HG03469 (cell line): ENCODE measurements around the gene FBXL5.

Source experiments
- ATAC-seq: cut with Tn5 transposase; IDR thresholded peaks from one replicate; pipeline ENCODE4 v1.9.1; 2021; ENCODE audit warnings: mild to moderate bottlenecking, moderate library complexity, moderate number of reproducible peaks; ENCODE audit not compliant: unreplicated experiment

FBXL5 gene

DNA sequence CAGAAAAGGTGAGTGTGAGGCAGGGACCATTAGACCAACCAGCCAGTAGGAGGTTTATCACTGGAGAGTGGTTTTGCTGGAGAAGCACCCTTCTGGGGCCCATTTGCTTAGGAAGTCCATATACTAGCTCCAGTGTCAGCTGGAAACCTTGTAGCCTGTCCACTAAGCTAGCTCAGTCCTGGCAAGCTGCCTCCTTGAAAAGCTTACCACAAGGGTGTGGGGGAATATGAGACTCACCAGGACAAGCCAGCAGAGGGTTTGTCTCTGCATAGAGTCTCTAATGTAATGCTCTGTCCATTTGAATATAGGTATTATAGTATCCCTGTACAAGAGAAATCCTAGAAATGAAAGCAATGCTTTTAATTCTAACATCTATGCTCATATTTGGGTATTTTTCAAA, 86.3 kb downstream of the FBXL5 start:
- no peak for ATAC-seq

DNA sequence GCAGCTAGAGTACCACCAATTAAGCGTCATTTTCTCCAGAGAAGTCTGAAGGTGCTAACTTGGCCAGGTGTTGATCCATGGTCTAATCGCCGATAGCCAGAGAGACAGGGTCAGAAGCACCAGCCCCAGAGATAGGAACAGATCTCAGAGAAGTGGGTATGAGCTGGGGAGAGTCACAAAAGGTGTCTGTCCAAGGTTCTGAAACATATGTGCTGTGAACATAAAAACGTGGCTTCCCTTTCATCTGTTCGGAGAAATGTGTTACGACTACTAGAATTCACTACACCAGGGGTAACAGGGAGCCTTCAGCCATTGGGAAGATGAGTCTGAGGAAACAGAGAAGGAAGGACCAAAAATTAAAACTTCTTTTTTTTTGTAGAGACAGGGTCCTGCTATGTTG, 91.3 kb downstream of the FBXL5 start:
- no peak for ATAC-seq

DNA sequence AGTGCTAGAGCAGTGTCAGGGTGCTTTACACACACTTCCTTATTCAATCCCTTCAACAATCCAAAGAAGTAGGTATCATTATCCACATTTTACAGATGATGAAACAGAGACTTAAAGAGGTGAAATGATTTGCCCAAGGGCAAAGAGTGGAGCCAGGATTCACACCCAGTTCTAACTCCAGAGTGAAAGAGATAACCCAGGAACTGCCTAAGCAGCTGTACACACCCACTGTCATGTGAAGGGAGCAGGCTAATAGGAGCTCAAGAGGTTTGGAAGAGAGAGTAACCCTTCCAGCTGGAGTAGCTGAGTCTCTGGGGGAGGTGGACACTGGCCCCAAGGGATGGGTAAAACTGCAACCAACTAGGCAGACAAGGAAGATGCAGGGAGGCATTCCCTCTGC, 92.5 kb downstream of the FBXL5 start:
- ATAC-seq = no peak

DNA sequence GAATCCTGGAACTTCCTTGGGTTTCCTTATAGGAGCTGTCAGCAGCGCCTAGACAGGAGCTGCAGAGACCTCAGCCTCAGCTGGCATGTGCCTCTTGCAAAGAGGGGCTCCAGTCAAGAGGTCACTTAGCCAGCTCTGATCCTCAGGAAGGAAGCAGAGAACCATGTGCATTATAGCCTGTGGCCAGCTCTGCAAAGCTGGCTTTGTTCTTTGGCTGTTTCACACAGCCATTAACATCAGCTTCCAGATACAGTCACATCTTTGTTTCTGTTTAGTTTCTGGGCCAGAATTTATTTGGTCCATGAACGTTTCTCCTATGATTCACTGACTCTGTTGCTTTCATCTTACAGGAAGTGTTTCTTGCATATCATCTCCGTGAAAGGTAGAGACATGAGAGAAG, 93.0 kb downstream of the FBXL5 start:
- ATAC-seq = no peak

DNA sequence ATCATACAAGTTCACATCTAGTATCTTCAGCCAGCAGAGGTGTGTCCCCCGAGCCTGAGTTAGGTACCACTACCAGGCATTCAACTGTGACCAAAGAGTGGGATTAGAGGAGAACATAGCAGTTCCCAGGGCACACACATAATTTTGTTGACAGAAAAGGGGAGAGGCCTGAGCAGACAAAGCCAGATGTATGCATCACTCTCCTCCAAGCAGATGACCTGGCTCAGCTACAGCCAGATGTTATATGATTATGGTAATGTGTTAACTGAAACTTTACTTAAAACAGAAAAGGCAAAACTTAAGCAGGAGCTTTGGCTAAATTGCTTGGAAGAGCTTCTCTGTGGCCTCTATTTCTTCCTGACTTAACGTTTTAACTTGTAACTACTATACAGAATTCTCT, 96.6 kb downstream of the FBXL5 start:
- no peak for ATAC-seq

DNA sequence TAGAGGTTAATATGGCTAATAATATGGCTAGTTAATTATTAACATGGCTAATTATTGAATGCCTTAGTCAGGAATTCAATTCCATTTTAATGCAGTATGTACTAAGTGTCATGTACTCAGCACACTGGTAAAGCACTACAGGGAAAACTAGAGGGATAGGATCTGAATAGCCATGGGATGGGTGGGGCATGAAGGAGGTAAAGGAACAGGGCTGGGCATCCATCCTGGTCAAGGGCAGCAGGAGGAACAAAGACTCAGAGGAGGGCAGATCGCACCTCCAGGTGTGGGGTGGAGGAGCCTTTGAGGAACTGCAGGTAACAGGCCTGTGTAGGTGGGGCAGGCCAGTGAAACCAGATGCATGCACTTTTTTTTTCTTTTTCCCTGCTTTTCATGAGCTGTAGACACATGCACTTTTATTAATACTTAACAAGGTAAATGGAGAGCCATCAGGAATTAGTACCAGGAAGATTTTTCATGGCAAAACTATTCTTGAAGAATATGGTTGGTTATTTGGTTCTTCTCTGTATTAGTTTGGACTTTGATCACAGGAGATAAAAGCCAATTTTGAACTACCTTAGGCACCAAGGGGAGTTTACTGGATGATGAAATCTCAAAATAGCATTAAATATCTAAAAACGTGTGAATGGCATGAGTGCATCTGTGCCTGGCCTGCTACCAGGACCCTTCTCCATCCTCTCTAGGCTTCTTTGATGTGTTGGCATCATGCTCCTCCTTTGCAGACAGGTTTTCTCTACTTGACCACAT, 97.2 kb downstream of the FBXL5 start:
- no peak for ATAC-seq

DNA sequence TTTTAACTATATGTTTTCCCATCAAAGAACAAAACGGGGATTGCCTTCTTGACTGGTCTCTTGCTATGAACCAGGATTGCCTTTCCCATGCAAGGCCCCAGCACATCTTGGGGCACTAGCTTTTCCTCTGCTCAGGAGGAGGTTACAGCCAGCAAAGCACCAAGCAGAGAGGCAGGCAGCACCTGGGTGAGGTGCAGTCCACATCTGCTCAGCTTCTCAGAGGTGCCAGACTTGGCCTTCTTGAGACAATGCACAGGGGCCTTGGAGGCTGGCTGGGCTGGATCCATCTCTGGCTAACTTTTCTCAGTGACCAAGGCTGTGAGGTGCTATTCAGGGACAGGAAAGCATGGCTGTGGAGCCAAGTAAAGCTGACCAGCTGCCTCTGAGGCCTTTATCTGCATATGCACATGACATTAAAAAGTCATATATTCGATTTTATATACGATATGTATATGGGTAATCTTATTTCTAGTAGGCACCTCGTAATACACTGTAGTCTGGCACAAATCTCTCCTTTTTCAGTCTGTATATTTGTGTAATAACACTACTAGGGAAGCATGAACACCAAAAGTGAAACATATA, 98.6 kb downstream of the FBXL5 start:
- ATAC-seq = no peak
